GM19468 (cell line): ENCODE data around the gene SCAMP1.

Experiments used
- ATAC-seq: cut with Tn5 transposase; IDR thresholded peaks from one replicate; pipeline ENCODE4 v1.9.1; 2021; ENCODE audit warnings: mild to moderate bottlenecking, moderate library complexity, moderate number of reproducible peaks; ENCODE audit not compliant: unreplicated experiment; ENCODE audit errors: extremely low read depth

Gene SCAMP1

GRCh38 chr5:78509884-78510769 is 149.7 kb downstream of the SCAMP1 start:
- ATAC-seq = peak; percentile 54

DNA sequence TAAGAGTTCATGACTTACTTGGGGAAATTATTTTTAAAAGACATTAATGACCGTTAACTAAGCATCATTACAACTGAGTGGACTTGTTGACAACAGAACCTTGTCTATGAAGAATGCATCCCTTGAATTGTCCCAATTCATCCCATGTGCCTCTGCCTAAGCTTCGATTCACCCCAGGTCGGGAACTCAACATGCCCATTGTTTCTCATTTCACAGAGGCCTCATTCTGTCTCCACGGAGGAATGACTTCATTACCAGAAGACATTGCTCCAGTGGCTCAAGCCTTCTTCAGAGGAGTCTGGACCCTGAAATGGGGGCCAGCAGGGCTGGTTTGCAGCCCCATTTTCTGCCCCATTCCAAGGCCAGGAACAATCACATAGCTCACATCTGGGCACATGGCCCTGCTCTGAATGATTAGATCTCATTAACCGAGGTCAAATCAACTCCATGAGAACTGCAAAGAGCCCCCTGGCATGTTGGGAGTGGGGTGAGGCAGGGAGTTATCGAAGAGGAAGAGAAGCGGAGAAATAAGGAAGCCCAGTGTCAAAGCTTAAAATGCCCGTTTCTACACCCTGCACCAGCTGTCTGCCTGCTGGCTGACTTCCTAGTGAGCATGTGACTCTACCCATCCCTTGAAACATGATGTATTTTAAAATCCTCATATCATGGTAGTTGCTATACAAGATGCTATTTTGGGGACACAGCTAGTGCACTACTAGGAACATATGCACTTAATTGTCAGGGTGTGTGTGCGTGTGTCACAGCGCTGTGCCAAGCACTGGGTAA is 150.9 kb downstream of the SCAMP1 start:
- no peak for ATAC-seq

GRCh38 chr5:78512435-78512834 is 152.0 kb downstream of the SCAMP1 start:
- no peak for ATAC-seq

- ATAC-seq = no peak
Observed at GRCh38 chr5:78513441-78513840, 153.0 kb downstream of the SCAMP1 start.

DNA sequence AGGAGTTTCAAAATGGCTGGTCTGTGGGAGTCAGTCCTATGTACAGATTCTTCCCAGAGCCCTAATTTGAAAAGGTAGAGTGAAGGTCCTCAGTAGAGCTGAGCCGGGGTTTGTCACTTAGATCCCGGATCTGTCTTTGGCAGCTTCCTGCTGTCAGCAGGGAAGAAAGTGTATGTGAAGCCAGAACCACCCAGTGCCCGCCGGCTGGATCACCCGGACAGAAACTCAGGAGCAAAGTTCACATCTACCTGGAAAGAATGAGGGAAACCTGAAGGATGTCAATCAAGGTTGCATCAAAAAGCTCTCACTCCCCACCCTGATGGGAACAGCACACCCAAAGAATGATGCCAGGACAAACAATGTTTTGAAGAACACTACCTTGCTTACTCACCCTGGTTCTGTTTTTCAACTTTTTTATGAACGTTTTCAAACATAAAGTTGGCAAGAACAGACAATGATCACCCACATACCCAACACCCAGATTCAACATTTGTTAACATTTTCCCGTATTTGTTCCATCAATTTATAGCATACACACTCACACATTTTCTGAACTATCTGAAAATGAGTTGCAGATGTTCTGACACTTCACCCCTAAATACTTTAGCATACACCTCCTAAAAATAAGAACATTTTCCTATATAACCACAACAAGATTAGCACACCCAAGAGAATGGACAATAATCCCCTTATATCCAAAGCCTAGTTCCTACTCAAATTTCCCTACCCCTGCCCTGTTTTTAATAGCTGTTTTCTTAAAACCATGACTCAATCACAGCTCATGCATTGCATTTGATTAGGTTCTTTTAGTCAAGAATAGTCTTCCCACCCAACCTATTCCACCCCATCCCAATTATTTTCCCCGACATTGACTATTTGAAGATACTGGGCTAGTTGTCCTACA is 154.3 kb downstream of the SCAMP1 start:
- no peak for ATAC-seq

- no peak for ATAC-seq
Observed at GRCh38 chr5:78515670-78516069, 155.3 kb downstream of the SCAMP1 start.

GRCh38 chr5:78518365-78519197 is 158.2 kb downstream of the SCAMP1 start:
- ATAC-seq = no peak

- no peak for ATAC-seq
Observed at GRCh38 chr5:78519198-78519941, 159.0 kb downstream of the SCAMP1 start.

DNA sequence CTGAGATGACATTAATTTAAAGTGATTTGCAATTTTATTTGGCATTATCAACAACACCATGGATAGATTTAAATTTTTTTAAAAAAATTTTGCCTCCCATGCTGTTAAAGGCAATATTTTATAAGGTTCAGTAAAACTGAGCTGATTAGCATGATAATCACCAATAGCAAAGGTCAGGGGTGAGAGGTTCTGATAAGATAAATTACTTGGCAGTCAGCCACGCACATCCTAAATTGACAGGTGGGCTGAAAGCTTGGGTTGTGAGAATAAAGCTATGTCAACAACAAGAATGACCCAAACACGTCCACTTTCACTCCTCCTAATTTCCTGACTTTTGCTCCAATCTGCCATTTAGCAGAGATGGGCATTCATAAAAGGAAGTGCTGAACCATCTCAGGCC is 161.0 kb downstream of the SCAMP1 start:
- no peak for ATAC-seq

DNA sequence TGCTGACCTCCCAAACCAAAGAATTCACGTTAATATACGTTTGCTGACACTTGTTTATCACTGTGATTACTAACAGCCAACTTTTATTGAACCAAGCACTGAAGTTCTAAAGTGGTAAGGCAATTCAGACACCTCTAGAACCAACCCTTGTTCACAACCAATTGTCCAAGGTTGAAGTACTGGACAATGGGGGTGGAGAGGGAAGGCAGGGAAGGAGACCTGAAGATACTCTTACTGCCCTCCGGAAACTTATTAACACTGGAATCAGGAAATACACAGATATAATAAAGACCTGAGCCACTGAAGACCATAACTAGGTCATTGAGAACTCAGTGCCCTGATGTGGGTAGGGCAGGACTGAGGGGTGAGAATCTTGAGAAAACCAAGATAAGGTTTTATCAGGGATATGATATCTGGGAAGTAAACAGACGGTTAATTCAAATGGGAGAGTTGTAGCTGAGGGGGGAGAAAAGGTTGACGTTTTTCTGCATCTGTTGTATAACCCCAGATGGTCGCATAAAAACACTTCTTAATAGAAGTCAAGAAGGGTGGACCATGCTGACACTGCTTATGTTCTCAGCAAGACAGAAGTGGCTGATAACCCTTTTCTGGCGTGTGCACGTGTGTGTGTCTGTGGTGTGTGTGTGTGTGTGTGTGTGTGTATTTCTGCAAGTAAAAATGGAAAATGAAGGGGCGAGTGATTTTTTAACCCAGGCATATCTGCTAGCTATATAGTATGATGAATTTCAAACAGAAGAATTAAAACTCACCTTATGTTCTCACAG is 162.3 kb downstream of the SCAMP1 start:
- no peak for ATAC-seq

DNA sequence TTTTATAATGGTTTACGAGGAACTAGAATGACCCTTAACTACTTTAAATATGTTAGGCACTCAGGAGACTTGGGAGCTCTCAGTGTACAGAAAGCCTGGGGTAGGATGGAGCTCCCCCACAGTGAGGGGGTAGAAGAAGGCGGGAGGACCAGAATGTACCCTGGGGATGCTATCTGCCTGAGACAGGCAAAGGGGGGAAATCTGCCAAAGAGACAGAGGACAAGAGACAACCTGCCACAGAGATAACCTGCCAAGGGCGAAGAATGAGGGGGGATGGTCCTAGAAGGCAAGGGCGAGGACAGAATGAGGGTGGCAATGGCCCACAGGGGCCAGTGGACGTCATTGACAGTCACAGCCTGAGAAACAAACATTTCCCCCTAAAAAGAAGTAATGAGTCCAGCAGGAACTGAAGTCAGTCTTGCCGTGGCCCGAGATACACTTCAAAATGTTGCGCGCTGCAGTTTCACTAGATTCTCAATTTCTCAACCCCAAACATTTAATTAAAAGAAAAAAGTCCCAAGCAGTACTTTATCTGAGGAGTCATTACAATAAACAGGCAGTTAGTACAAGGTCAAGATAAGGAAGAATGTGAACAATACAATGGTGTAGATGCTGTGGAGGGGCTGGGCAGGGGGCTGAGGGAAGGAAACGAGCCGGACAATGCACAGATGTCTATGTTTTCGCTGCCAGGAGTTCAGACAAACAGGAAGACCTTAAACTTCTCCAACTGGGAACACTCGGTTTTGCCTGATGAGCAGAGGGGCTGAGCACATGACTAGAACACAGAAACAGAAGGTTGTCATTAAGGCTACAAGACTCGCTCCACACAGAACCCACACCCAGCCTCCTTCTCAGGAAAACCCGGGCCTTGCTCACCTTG is 163.1 kb downstream of the SCAMP1 start:
- no peak for ATAC-seq

GRCh38 chr5:78526049-78526525 is 165.7 kb downstream of the SCAMP1 start:
- ATAC-seq = no peak

DNA sequence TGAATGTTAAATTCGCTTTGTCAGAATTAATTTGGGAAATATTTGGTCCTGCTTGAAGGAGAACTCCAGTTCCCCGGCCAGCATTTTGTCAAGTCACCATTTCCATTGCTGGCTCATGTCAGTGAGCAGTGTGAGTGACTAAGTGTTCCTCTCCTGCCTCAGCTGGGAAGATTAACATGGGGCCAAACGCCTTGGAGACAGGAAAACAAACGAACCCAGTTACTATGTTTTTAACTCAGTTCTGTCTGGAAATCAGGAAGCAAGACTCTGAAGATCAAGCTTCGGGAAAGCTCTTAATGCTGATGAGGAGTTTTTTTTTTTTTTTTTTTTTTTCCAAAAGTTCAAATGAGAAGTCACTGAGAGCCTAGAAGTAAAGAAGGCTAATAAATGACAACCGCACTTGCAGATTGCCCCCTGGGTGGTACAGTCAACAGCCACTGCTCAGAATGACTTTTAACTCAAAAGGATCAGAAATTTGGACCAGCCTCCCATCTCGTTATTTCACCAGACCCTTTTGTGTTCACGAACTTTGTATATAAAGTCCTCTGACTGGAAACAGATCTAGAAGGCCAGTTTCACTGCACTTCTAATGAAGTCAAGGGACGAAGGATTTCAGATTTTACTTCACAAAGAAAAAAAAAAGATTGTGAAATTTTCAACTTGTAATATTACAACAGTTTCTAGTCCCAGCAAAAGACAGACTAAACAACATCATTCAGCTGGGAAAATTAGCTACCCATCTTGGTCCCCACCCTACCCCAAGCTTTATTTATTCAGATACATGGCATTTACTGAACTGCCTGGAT is 166.8 kb downstream of the SCAMP1 start:
- ATAC-seq = no peak

DNA sequence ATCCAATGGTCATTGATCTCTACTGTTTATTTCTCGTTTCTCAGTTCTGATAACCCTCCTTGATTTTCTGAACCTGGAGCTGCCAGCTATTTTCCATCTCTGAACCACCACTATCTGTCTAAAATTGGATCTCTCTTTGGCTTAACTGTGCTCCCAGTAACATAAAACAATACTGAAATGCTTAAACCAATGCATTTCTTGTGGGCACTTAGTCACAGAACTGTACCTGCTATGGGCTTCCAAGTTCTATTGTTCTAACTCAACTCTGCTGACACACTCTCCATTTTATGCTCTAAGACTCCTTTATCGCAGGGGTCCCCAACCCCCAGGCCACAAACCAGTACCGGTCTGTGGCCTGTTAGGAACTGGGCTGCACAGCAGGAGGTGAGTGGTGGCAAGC is 167.5 kb downstream of the SCAMP1 start:
- no peak for ATAC-seq
